Measurements from ENCODE around the gene UBTF. TPM values are rescaled to one million over a fixed set of nuclear protein-coding genes. Genes with fewer than 3 reads are reported as not detected.
A peak's percentile ranks its signal among the peaks of the same experiment; 100 is the strongest.

UBTF gene
- total RNA-seq, 1 donor from 2014 or later = 34.3 TPM

DNA sequence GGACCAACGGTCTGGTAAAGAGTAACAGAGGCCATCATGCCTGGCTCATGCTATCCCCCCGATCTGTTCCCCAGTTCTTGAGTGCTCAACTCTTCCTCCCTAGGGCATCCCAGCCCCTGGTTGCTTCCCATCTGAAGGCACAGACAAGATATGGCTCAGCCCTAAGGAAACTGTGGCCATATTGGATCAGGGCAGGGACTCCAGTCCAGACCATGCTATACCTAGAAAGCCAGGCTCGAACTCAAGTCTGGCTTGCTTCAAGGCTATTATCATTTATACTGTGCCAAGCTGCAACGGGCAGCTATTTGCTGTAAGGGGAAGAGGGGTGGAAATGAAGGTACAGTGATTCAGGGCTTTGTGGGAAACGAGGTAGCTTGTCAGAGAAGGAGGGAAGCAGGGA lies 2.8 kb downstream of the UBTF start:
- DNase-seq (ENCODE audit: low spot score) (no peak), ATAC-seq (no peak)

DNA sequence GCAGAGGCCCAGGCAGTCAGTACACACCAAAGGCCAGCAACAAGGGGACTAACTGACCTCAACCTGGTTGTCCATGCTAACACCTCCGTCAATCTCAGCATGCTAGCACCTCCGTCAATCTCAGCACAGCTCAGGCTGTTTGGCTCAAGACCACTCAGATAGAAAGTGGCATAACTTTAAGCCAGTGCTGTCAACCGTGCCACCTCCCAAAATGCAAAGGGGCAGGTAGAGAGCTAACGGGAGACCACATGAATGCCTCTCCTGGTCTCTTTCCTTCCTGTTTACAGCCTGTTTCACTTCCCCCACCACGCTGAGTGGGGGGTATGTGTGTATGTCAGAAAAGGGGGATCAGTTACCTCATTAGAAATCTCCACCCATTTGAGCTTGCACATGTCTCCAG lies 3.3 kb downstream of the UBTF start:
- DNase-seq (ENCODE audit: low spot score) (no peak), ATAC-seq (no peak)

DNA sequence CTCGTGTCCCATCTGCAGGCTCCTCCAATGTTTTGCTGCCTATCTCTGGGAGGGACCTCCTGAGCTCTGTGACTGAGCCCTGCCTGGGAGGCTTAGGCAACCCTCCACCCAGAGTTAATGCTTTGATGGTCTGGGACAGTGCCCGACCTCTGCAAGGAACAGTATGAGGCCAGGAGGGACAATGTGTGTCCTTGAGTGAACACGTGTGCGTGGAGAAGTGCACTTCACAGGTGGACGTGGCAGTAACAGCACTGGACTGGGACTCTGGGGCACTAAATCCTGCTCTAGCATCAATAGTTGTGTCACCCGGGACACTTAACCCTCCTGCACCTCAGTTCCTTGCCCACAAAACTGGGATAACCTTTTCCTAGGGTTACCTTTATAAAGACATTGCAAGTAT lies 4.6 kb downstream of the UBTF start:
- ATAC-seq (no peak), DNase-seq (ENCODE audit: low spot score) (no peak)

DNA sequence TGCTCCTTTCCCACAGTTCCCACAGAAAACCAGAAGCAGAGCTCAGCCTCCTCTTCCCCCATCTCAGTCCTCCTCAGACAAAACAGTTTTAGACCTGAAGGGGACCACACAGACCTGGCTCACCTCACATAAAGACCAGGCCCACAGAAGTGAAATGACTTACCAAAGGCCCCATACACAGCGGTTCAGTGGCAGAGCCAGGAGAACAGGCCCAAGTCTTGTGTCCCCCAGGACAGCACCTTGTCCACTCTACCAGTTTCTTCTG lies 5.3 kb downstream of the UBTF start:
- no peak for ATAC-seq

DNA sequence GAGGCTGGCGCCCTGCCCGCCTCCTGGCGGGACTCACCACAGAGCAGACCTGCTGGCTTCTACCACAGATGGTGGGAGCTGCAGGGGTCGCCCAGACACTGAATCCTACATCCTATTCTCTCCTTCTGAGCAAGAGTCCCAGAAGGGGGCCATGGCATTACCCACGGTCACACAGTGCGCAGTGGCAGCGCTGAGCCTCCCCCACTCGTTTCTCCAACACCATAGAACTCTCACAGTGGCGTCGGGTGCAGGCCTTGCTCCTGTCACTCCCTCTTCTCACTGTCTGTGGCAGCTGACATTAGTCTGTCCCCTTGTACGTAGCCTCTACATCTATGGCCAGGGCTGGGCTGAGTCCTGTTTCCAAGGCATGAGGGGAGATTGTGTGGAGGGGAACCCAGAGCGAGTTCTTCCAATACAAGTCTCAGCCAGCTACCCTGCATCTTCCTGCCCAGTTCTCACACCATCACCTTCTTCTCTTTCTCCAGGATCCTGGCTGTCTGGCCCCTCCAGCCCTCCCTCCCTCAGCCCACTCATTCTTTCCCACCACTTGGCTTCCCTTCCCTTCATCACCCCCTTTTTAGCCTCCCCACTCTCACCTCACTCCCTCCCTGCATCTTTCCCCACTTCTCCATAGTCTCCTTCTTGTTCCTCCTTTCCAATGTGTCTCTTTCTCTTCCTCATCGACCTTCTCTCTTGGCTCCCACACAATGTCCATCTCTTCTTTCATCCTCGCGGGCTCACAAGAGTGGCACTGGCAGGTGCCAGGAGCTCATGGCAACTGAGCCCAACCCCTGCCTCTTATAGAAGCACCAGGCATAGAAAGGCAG lies 5.9 kb downstream of the UBTF start:
- DNase-seq (ENCODE audit: low spot score) (no peak), ATAC-seq (no peak)

More for the DNA sequence above, 5.3 kb downstream of the UBTF start:
- no peak for DNase-seq (ENCODE audit: low spot score)

DNA sequence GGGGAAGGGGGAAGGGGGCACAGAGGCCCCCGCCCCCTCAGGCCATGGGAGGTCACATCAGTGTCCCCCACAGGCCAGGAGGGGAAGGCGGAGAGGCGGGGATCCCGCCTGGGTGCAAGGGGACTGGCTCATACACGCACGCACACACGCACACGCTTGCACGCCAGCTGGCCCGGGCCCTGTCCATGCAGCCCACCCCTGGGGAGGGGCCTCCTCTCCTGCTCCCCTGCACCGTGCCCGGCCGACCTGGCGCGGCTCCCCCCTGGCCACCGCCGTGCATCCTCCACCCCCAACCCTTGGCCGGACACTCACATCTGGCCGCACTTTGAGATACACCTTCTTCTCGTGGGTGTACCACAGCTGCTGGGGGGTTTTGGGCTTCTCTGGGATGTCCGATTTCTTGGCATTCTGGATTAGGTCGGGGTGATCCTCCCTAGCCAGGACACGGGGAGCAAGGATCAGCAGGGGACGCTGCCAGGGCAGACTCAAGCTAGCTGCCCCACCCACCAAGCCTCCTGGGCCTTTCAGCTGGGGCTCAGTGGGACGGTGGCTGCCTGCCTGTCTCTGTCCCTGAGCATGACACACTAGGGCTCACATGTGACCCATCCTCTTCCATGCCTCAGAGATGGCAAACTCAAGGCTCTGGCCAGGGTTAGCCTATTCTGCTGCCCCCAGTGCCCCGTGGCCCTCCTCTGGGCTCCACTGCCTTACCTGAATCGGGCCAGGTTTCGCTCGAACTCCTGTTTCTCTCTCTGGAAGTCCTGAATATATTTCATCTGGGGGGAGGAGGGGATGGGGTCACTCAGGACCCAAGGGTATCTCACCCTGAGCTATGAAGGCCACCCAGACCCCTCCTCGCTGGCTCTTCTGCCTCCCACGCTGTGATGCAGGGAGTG lies 6.7 kb downstream of the UBTF start:
- DNase-seq (ENCODE audit: low spot score) = no peak
- ATAC-seq = peak; percentile 2

DNA sequence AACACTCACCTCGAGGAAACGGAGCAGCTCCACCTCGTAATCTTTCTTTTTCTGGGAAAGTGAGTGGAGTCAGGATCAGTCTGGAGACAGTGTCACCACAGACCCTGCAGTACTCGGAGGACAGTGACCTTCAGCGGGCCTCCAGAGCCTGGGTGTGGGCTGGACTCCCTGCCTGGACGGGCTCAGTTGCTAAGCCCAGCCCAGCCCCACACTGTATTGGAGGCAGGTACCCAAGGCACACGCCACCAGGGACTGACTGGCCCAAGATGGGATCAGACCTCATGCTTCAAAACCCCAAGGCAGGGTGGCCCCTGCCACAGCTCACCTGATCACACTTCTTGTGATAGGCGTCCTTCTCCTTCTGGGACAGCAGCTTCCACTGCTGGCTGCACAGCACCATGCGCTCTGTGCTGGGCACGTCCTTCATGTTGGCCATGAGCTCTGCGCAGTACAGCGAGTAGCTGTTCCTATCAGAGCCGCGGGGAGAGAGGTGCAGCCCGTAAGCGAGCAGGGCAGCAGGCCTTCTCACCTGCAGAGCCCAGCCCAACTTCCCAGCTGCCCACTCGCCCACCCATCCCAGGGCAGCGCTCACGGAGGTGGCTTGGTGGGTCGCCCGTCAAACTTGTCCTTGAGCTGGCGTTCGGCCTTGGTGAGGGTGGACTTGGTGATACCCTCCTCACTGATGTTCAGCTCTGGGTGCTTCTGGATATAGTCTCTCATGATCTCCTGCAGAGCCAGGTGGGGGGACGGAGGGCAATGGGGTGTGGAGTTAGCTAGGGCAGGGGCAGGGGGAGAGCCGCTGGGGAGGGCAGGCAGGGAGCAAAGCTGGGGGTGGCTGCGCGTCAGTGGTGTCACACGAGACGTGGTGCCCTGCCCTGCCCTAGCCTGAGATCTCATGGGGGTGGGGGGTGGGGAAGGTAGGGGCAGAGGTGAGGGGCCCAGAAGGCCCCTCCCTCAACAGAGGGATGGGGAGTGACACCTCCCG lies 7.9 kb downstream of the UBTF start:
- no peak for DNase-seq (ENCODE audit: low spot score)
- ATAC-seq = peak; percentile 2

DNA sequence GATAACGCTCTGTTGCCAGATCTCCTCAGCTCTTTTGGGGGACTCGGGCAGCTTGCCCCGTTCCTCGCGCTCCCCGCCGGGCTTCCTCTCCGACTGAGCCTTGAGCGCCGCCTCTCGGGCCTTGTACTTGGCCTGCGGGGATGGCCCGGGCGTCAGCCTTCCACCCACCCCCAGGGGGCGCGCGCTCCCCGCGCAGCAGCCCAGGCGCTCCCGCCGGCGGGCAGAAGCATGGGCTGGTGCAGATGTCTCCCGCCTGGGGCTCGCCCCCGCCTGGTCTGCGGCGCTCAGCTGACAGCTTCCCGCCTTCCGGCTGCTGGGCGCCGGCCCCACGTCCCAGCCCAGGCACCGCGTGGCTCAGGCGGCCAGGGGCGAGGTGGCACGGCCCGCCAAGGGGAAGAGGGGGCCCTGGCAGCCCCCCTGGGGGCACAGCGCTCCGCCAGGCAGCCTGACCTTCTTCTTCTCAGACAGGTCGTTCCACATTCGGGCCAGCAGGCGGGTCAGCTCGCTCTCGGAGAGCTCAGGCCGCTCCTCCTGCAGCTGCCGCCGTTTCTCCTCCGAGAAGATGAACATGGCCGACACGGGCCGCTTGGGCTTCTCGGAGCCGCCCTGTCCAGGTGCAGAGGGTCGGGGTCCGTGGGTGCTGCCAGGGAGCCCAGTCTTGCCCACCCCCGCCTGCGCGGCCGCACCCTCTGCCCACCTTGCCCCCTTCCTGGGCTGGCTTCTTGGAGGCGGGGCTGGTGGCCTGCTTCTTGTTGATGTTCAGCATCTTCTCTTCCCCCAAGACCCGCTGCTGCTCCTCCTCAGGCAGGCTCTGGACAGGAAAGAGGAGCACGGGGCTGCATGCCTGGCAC lies 8.9 kb downstream of the UBTF start:
- DNase-seq (ENCODE audit: low spot score) (peak; percentile 88), ATAC-seq (peak; percentile 94)

DNA sequence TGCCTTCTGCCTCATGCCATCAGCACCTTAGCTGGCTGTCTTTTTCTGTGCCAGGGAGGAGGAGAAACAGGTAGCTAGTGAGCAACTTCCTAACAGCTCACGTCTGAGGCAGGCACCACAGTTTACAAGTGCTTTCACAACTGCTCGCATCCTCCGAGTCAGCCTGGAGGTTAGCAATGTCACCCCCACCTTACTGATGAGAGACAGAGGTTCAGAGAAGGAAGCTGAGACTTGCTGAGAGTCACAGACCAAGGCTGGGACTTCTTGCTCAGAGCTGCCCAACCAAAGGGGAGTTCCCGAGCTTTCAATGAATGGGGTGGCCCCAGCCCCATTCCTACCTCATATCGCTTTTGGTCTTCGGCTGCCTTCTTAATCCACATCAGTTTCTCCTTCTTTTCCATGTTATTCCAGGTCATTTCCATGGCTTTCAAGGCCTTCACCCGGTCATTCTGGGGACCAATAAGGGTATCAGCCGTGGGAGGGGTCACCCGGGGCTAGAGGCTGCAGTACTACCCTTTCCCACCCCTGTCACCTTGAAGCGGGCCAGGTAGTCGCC lies 9.6 kb downstream of the UBTF start:
- ATAC-seq (no peak), DNase-seq (ENCODE audit: low spot score) (no peak)

DNA sequence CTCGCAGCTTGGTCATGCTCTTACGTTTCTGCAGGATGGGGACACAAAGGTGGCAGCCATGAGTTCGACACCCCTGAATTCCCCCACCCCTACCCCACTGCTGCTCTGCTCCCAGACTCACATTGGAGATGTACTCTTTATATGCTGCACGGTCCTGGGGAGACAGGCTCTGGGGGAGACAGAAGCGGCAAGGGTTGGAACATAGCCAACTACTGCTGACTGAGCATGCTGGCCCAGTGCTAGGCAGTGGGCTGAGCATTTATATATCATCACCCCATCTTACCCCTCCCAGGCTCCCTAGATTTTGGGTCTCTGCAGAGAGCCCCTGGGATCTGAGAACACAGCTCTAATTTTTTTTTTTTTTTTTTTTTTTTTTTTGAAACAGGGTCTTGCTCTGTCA lies 11.7 kb downstream of the UBTF start:
- DNase-seq (ENCODE audit: low spot score) (no peak), ATAC-seq (no peak)

DNA sequence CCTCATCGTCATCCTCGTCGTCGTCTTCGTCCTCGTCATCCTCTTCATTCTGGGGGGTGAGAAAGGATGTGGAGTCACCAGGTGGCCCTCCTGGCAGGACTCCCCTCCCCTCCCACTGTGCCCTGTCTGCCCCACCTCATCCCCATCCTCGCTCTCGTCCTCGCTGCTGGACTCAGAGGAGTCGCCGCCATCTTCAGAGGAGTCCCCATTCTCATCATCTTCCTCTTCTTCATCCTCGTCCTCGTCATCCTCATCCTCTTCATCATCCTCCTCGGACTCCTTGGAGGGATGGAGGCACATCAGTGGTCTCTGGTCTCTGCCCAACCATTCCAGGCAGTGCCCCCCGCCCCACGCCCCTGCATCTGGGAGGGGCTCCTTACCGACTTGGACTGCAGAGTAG lies 12.2 kb downstream of the UBTF start:
- ATAC-seq = no peak

DNA sequence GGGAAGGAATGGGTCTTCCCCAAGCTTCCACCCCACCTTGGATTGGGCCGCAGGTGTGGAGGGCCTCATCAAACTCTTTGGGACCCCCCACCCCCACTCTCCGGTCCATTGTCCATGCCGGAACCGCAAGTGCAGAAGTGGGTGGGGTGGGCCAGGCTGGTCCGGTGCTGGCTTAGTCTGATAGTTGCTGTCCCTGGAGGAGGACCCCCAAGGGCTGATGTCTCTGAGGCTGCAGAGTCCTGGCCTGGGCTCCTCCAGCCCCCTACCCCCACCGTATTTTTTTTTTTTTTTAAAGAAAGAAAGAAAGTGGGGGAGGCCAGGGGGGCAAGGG lies 12.7 kb downstream of the UBTF start:
- DNase-seq (ENCODE audit: low spot score) = no peak
- ATAC-seq = no peak

More for the DNA sequence above, 12.2 kb downstream of the UBTF start:
- no peak for DNase-seq (ENCODE audit: low spot score)

DNA sequence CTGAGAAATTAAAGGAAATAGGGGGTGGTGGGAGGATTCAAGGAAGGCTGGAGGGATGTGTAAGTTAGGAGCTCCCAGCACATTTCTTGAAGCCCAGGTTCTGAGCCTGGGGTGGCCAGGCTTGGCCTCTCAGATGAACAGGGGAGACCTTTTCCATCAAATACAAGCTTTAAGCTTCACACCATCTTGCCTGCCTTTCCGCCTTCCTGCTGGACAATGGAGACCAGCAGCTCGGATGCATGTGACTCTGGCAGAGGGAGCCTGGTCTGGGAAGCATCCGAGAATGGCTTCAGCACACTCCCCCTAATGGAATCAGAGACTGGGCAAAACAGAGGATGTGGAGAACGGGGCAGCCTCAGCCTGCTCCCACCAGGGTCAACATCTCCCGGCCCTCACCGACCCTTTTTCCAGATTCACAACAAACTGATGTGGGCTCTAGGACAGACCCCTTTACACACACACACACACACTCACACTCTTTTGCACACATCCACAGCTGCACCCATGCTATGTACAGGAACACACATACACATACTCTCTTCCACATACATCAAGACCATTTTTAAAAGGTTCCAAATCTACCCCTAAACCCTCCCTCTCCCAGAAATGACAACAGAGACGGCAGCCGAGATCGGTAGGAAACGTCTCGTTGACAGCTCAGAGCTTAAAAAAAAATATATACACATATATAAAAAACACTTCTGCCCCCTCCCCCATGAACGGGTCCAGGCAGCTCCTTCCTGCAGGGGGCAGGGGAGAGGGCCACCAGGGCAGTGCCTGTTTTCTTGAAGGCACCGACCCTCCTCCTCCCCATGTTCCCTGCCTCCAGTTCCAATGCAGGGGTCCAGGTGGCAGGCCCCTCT lies 13.3 kb downstream of the UBTF start:
- ATAC-seq = no peak
- DNase-seq (ENCODE audit: low spot score) = no peak

DNA sequence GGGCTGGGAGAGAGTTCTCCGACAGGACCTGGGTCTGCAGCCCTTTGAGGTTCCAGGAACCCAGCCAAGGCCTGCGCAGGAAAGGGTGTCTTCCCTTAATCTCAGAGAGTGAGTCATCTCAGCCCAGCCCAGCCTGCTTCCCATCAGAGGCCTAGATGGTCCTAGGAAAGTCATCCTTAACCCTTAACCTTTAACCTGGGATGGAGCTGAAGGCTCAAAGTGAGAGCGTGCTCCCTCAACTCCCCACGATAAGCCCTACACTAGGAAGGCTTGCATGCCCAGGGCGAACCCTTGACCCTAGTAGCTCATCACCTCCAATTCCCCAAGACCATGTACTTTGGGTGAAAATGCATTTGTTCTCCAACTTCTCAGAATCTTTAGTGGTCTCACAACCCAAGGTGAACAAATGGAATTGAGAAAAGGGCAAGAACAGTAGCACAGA lies 15.0 kb downstream of the UBTF start:
- DNase-seq (ENCODE audit: low spot score) (no peak), ATAC-seq (no peak)

DNA sequence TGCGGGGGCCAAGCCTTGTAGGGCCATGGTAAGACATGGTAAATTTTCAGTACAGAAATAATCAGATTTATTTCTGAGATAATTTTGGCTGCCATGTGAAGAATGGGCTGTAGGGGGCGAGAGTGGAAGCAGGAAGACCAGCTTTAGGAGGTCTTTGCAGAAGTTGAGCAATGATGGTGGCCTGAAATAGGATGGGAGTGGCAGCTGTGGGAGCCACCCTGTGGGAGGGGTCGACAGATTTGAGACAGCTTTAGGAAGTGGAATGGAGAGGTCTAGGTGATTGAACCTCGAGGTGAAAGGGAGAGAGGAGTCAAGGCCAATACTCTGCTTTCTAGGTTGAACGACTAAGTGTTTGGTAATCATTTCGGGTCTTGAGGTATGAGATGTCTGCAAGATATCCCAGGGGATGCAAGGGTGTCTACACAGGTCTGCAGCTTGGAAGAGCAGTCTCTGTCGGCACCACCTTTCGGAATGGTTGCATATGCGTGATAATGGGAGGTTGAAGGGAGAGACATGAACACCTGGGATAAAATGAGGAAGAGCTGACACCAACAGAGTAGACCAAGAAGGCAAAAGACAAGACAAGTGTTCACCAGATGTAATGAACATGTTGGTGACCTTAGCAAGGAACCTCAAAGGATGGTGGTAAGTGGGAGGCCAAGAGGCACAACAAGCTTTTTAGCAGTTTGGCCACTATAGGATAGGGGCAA lies 15.6 kb downstream of the UBTF start:
- no peak for ATAC-seq
- no peak for DNase-seq (ENCODE audit: low spot score)

DNA sequence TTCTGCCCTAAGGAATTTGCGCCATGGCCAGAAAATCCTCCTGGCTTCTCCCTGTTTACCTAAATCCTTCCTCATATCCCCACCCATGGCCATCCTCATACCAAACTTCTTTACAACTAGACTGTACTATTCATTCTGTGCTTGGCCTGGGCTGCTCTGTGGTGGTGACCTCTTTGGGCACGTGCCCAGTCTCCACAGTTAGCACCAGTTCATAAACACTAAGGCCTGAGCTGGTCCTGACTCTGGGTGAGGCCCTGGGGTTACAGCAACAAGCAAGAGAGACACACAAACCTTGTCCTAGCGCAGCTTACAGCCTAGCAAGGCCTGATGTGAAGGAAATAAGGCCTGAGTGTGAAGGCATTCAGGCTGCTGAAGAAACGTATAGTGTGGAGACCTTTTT lies 16.7 kb downstream of the UBTF start:
- no peak for ATAC-seq
- no peak for DNase-seq (ENCODE audit: low spot score)

DNA sequence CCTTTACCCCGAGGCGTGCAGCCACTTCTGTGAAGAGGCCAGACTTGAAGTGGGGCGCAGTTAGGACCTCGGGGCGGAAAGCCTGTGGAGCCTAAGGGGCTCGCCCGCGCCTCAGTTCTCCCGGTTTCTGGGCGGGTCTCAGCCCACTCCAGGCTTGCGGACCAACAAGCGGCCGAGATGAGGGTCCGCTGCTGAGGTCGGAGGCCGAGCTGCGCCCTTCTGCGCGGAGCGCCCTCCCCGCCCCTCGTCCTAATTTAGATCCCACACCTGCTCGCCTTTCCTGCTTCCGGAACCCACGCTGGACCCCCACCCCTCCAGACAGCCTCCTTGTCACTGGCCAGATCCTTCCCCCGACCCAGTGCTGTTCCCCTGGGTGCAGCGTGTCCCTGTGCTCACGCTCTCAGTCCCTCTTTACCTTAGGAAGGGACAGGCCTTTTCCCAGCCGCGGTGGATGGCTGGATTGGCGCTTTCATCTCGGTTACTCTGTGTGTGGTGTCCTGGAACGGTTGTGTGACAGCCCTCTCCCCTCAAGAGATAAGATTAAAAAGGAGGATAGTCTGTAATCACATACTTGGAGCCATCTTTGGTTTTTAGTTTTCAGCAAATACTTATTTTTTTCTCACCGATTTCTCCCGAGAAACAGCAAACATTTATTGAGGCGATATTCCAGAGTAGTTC lies 18.9 kb downstream of the UBTF start:
- DNase-seq (ENCODE audit: low spot score) (no peak), ATAC-seq (no peak)

Measured in left lobe of liver (tissue), 2 donors.